Panc1 (cell line): ENCODE data around the gene P2RX3. TPM values are rescaled to one million over a fixed set of nuclear protein-coding genes. Genes with fewer than 3 reads are reported as not detected.

ENCODE experiments used
- ATAC-seq: fragments of 200-7000 bp; cut with Tn5 transposase; 2 replicates; pipeline ENCODE4 v1.9.1; 2020; ENCODE audit warnings: mild to moderate bottlenecking, moderate library complexity
- BruUV-seq: library from RNA; stranded (reverse); fragments of 400-500 nt; replicated peaks from 2 replicates; lab custom pipeline; 2021; lab: Mats Ljungman, UMichigan
- CTCF ChIA-PET: fragments of 300-600 bp; sonication (Branson Sonifier 250); formaldehyde crosslinking; loops from one replicate; lab custom pipeline; 2022; ENCODE audit warnings: antibody characterized with exemption; lab: Charles Lee
- POLR2A ChIA-PET: fragments of 300-600 bp; sonication (Branson Sonifier 250); formaldehyde crosslinking; loops from one replicate; lab custom pipeline; 2022; ENCODE audit warnings: antibody characterized with exemption; lab: Charles Lee
- DNase-seq: peaks from one replicate; pipeline ENCODE4 v3.0.0-alpha.2; 2010; ENCODE audit warnings: low read depth, low spot score
- H3K27ac ChIP-seq: 2 replicates; pipeline ENCODE4 v1.5.1; 2011; ENCODE audit warnings: mild to moderate bottlenecking, low read length, inconsistent platforms
- H3K27me3 ChIP-seq: fragments of 200-500 bp; sonication (Bioruptor generic); 2 replicates; pipeline ENCODE4 v1.6.0; 2014; ENCODE audit warnings: low read length, inconsistent platforms; ENCODE audit not compliant: control insufficient read depth, insufficient read depth
- H3K36me3 ChIP-seq: fragments of 200-500 bp; sonication (Bioruptor generic); 2 replicates; pipeline ENCODE4 v1.5.1; 2014; ENCODE audit warnings: inconsistent platforms, mild to moderate bottlenecking, low read length, moderate library complexity; ENCODE audit not compliant: control insufficient read depth, insufficient read depth
- H3K4me1 ChIP-seq: 2 replicates; pipeline ENCODE4 v1.5.1; 2011; ENCODE audit warnings: inconsistent platforms, mild to moderate bottlenecking, low read length, moderate library complexity; ENCODE audit not compliant: control insufficient read depth, insufficient read depth
- H3K4me3 ChIP-seq, 2 experiments: 2 replicates each; pipeline ENCODE4 v1.5.1; 2011 to 2012; ENCODE audit warnings: low read depth in 2 of 2, low read length in 2 of 2, mild to moderate bottlenecking in 2 of 2, inconsistent platforms in 1 of 2, moderate library complexity in 1 of 2
- H3K9me3 ChIP-seq: fragments of 200-500 bp; sonication (Bioruptor generic); 2 replicates; pipeline ENCODE4 v1.5.1; 2014; ENCODE audit warnings: low read depth, mild to moderate bottlenecking, inconsistent platforms, low read length, moderate library complexity; ENCODE audit not compliant: control insufficient read depth, insufficient read depth
- CTCF ChIP-seq: fragments of 450-650 bp; IDR thresholded peaks from 2 replicates; pipeline ENCODE4 v1.5.1; 2017; ENCODE audit warnings: mild to moderate bottlenecking
- POLR2AphosphoS5 ChIP-seq: IDR thresholded peaks from 2 replicates; pipeline ENCODE4 v1.6.1; 2012; ENCODE audit warnings: mild to moderate bottlenecking, low read depth, low read length, moderate library complexity
- REST ChIP-seq, 2 experiments: IDR thresholded peaks; 2 replicates each; pipeline ENCODE4 v1.6.1; 2011 to 2012; ENCODE audit warnings: low read depth in 2 of 2, control low read depth in 1 of 2, low read length in 1 of 2, mild to moderate bottlenecking in 1 of 2, moderate library complexity in 1 of 2; ENCODE audit not compliant: insufficient read depth in 1 of 2
- SIN3A ChIP-seq: IDR thresholded peaks from 2 replicates; pipeline ENCODE4 v1.6.1; 2012; ENCODE audit warnings: low read depth, mild to moderate bottlenecking, low read length, moderate library complexity, borderline replicate concordance; ENCODE audit not compliant: insufficient read depth
- TCF7L2 ChIP-seq: IDR thresholded peaks from 2 replicates; pipeline ENCODE4 v1.6.1; 2011; ENCODE audit warnings: mild to moderate bottlenecking, low read depth, low read length, inconsistent platforms
- in situ Hi-C: cut with HindIII; loops from 2 replicates; pipeline ENCODE4 v1.10.0; 2016; ENCODE audit warnings: low sequenced_read_pairs, low pct_unique_long_range_greater_than_20kb
- intact Hi-C: fragments of 100-400 bp; cut with micrococcal nuclease; formaldehyde crosslinking; loops from one replicate; pipeline ENCODE4 v1.10.0; 2022; ENCODE audit not compliant: unreplicated experiment
- total RNA-seq: library from RNA; stranded (reverse); gene quantifications from one replicate; pipeline ENCODE4 v1.2.1, GENCODE V29; 2021; ENCODE audit not compliant: unreplicated experiment

Gene P2RX3
- total RNA-seq, 1 experiment from 2014 or later, result not detected

- no TSS peak for BruUV-seq
- H3K9me3 ChIP-seq, result no peaks in the 10 kb centered on the region
- peaks cover 24% of the 10 kb centered on the region for H3K27me3 ChIP-seq
- H3K4me1 ChIP-seq, result no peaks in the 10 kb centered on the region
- H3K27ac ChIP-seq, result no peak overlapping the region
- CTCF ChIA-PET, result interaction anchor here (0.5 to 0.7 kb wide), 2 partner anchors 63 to 64 kb away, joined by 3 read pairs; partner anchors contain the start of gene RTN4RL2
- no peak for TF ChIP-seq REST (IDR thresholded peaks at IDR 0.05; ENCODE audit: insufficient read depth in 1 of 2, low read depth in 2 of 2, low read length in 1 of 2)
- TF ChIP-seq POLR2AphosphoS5, result no peak
- no peak for TF ChIP-seq SIN3A
- TF ChIP-seq CTCF, result no peak
- TF ChIP-seq TCF7L2, result no peak
- ATAC-seq (no peak), DNase-seq (no peak)
- POLR2A ChIA-PET, result no interaction called here
- no peak overlapping the region for H3K4me3 ChIP-seq
- in situ Hi-C loops, result no loop called here
- intact Hi-C loops, result no loop called here
- H3K36me3 ChIP-seq, result no peaks in the 10 kb centered on the region
Observed at GRCh38 chr11:57395905-57396623, 57.9 kb downstream of the P2RX3 start.

- intact Hi-C loops, result no loop called here
Observed at GRCh38 chr11:57396744-57397143, 58.6 kb downstream of the P2RX3 start.

More at GRCh38 chr11:57396744-57397143, 58.6 kb downstream of the P2RX3 start:
- H3K27me3 ChIP-seq, result peaks cover 20% of the 10 kb centered on the region
- DNase-seq (no peak), ATAC-seq (no peak)
- TF ChIP-seq SIN3A (no peak), CTCF (no peak), POLR2AphosphoS5 (no peak), REST (IDR thresholded peaks at IDR 0.05; ENCODE audit: insufficient read depth in 1 of 2, low read depth in 2 of 2, low read length in 1 of 2) (no peak), TCF7L2 (no peak)
- H3K4me3 ChIP-seq, result no peak overlapping the region
- no peak overlapping the region for H3K27ac ChIP-seq
- no peaks in the 10 kb centered on the region for H3K4me1 ChIP-seq
- H3K9me3 ChIP-seq, result no peaks in the 10 kb centered on the region
- ChIA-PET CTCF (interaction anchor here (0.5 to 0.7 kb wide), 2 partner anchors 63 to 64 kb away, joined by 3 read pairs; partner anchors contain the start of gene RTN4RL2), POLR2A (no interaction called here)
- in situ Hi-C loops, result no loop called here
- no peaks in the 10 kb centered on the region for H3K36me3 ChIP-seq
- no TSS peak for BruUV-seq
